ENCODE results near the gene NCAPH2.
A peak's percentile ranks its signal among the peaks of the same experiment; 100 is the strongest.

NCAPH2 gene

GRCh38 chr22:50506611-50507420 lies 1.2 kb upstream of the NCAPH2 start:
- TF ChIP-seq, protein P1, sequence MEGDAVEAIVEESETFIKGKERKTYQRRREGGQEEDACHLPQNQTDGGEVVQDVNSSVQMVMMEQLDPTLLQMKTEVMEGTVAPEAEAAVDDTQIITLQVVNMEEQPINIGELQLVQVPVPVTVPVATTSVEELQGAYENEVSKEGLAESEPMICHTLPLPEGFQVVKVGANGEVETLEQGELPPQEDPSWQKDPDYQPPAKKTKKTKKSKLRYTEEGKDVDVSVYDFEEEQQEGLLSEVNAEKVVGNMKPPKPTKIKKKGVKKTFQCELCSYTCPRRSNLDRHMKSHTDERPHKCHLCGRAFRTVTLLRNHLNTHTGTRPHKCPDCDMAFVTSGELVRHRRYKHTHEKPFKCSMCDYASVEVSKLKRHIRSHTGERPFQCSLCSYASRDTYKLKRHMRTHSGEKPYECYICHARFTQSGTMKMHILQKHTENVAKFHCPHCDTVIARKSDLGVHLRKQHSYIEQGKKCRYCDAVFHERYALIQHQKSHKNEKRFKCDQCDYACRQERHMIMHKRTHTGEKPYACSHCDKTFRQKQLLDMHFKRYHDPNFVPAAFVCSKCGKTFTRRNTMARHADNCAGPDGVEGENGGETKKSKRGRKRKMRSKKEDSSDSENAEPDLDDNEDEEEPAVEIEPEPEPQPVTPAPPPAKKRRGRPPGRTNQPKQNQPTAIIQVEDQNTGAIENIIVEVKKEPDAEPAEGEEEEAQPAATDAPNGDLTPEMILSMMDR (IDR thresholded peaks at IDR 0.05; ENCODE audit: low read depth, low read length, missing control alignments), result no peak
- no peak for DNase-seq (ENCODE audit: low read depth)
- H3K4me3 ChIP-seq (ENCODE audit: low read depth, low read length), result peak overlapping the region; percentile 97
- in situ Hi-C loops (cut with HindIII; ENCODE audit: low sequenced_read_pairs), result no loop called here

- DNase-seq (ENCODE audit: low read depth), result no peak
- TF ChIP-seq, protein P1 (IDR thresholded peaks at IDR 0.05; ENCODE audit: low read depth, low read length, missing control alignments), result no peak
- in situ Hi-C loops (cut with HindIII; ENCODE audit: low sequenced_read_pairs), result no loop called here
Measured at GRCh38 chr22:50507421-50507990, 518 bp upstream of the NCAPH2 start, which contains the start of gene LMF2. LMF2 (minus strand) TSS chr22:50507702; CDS start chr22:50507675, 27 bp downstream.

DNA sequence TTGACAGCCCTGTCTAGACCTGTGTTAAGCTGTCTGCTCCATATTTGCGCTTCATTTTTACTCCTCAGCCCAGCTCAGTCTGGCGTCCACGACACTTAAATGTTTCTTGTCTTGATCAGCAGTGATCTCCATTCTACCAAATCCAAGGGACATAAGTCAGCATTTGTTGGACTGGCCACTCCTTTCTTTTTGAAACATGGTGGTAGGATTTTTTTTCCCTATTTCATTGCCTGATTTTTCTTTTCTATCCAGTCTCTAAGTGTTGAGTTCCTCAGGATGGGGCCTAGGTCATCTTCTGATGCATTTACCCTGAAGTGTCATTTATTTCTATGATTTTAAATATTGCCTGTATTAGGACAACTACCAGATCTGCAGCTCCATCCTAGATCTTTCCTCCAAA lies 873 bp downstream of the NCAPH2 start:
- TF ChIP-seq, protein P1 (IDR thresholded peaks at IDR 0.05; ENCODE audit: low read depth, low read length, missing control alignments), result no peak
- H3K4me3 ChIP-seq (ENCODE audit: low read depth, low read length), result peak overlapping the region; percentile 66
- no peak for DNase-seq (ENCODE audit: low read depth)
- in situ Hi-C loops (cut with HindIII; ENCODE audit: low sequenced_read_pairs), result no loop called here

More at GRCh38 chr22:50507421-50507990, 518 bp upstream of the NCAPH2 start, which contains the start of gene LMF2:
- H3K4me3 ChIP-seq (ENCODE audit: low read depth, low read length), result peak within 1 kb of the TSS; percentile 97

GRCh38 chr22:50513175-50513574 lies 5.2 kb downstream of the NCAPH2 start:
- in situ Hi-C loops (cut with HindIII; ENCODE audit: low sequenced_read_pairs), result no loop called here
- H3K4me3 ChIP-seq (ENCODE audit: low read depth, low read length), result no peak overlapping the region
- TF ChIP-seq, protein P1 (IDR thresholded peaks at IDR 0.05; ENCODE audit: low read depth, low read length, missing control alignments), result no peak
- DNase-seq (ENCODE audit: low read depth), result no peak

GRCh38 chr22:50516068-50516467 lies 8.0 kb downstream of the NCAPH2 start:
- in situ Hi-C loops (cut with HindIII; ENCODE audit: low sequenced_read_pairs), result no loop called here
- no peak for DNase-seq (ENCODE audit: low read depth)

GRCh38 chr22:50516891-50517290 lies 8.9 kb downstream of the NCAPH2 start:
- H3K4me3 ChIP-seq (ENCODE audit: low read depth, low read length), result no peak overlapping the region
- in situ Hi-C loops (cut with HindIII; ENCODE audit: low sequenced_read_pairs), result no loop called here
- TF ChIP-seq, protein P1 (IDR thresholded peaks at IDR 0.05; ENCODE audit: low read depth, low read length, missing control alignments), result no peak
- no peak for DNase-seq (ENCODE audit: low read depth)

More at GRCh38 chr22:50516068-50516467, 8.0 kb downstream of the NCAPH2 start:
- H3K4me3 ChIP-seq (ENCODE audit: low read depth, low read length), result no peak overlapping the region
- TF ChIP-seq, protein P1 (IDR thresholded peaks at IDR 0.05; ENCODE audit: low read depth, low read length, missing control alignments), result no peak
